Large intestine (tissue), 3 donors: Measurements from ENCODE around the gene SH3PXD2A. TPM values are rescaled to one million over a fixed set of nuclear protein-coding genes. Genes with fewer than 3 reads are reported as not detected.

Experiments
- DNase-seq, 2 donors: peaks; one replicate each; pipeline versions ENCODE4 v3.0.0 to v3.0.0-alpha.2; 2013
- H3K27ac ChIP-seq: one replicate; pipeline ENCODE4 v1.5.1; 2013; ENCODE audit warnings: low read length
- H3K27me3 ChIP-seq: 2 replicates; pipeline ENCODE4 v1.6.1; 2013; ENCODE audit warnings: low read length; ENCODE audit not compliant: control insufficient read depth, insufficient read depth
- H3K36me3 ChIP-seq: 2 replicates; pipeline ENCODE4 v1.6.1; 2013; ENCODE audit warnings: low read length; ENCODE audit not compliant: control insufficient read depth, insufficient read depth
- H3K4me1 ChIP-seq: one replicate; pipeline ENCODE4 v1.6.1; 2013; ENCODE audit warnings: low read length; ENCODE audit not compliant: control insufficient read depth, insufficient read depth
- H3K4me3 ChIP-seq: one replicate; pipeline ENCODE4 v1.5.1; 2013; ENCODE audit warnings: low read length
- H3K9me3 ChIP-seq: one replicate; pipeline ENCODE4 v1.6.1; 2013; ENCODE audit warnings: mild to moderate bottlenecking, low read depth, low read length, moderate library complexity; ENCODE audit not compliant: control insufficient read depth
- WGBS: methylation state at CpG from one replicate; pipeline ENCODE4 v1.1.5; 2013; ENCODE audit warnings: low lambda C conversion rate; ENCODE audit not compliant: insufficient coverage; 5-methylcytosine and 5-hydroxymethylcytosine counted together
- polyA plus RNA-seq: library from polyadenylated mRNA; unstranded; fragments of 120-200 nt; gene quantifications from one replicate; pipeline ENCODE4 v1.2.1, GENCODE V29; 2013

The SH3PXD2A gene
- polyA plus RNA-seq, 1 donor: 32.0 TPM

GRCh38 chr10:103564116-103564501 lies 291.3 kb downstream of the SH3PXD2A start:
- H3K9me3 ChIP-seq: peaks cover 3% of the 10 kb centered on the region
- no peak overlapping the region for H3K27ac ChIP-seq
- H3K4me3 ChIP-seq: no peak overlapping the region
- H3K4me1 ChIP-seq: peaks cover 14% of the 10 kb centered on the region
- DNase-seq: no peak
- no peaks in the 10 kb centered on the region for H3K36me3 ChIP-seq
- no peaks in the 10 kb centered on the region for H3K27me3 ChIP-seq
- no CpG with 5 or more reads among the region's 7 CpGs for WGBS

- no peak for DNase-seq
- Histone ChIP-seq H3K27ac (no peak overlapping the region), H3K4me3 (no peak overlapping the region), H3K27me3 (no peaks in the 10 kb centered on the region), H3K9me3 (peaks cover 3% of the 10 kb centered on the region), H3K4me1 (peaks cover 14% of the 10 kb centered on the region), H3K36me3 (no peaks in the 10 kb centered on the region)
- no CpG with 5 or more reads among the region's 7 CpGs for WGBS
These were observed 291.9 kb downstream of the SH3PXD2A start for GRCh38 chr10:103563231-103564115.

- Histone ChIP-seq H3K27ac (no peak overlapping the region), H3K36me3 (no peaks in the 10 kb centered on the region), H3K4me3 (no peak overlapping the region), H3K9me3 (peaks cover 3% of the 10 kb centered on the region), H3K27me3 (no peaks in the 10 kb centered on the region), H3K4me1 (peaks cover 12% of the 10 kb centered on the region)
- DNase-seq: no peak
- WGBS: no CpG with 5 or more reads among the region's 4 CpGs
These were observed 293.0 kb downstream of the SH3PXD2A start for GRCh38 chr10:103562383-103562782.

DNA sequence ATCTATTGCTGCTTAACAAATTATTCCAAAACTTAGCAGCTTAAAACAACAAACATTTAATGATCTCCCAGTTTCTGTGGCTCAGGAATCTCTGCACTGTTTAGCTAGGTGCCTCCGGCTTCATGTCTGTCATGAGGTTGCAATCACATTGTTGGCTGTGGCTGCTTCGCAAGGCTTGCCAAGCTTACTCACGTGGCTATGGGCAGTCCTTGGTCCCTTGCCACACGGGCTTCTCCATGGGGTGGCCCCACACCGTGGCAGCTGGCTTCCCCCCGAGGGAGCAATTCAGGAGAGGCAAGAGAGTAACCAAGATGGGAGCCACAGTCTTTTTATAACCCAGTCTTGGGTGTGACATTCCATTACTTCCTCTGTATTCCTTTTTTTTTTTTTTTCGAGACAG lies 294.5 kb downstream of the SH3PXD2A start:
- peaks cover 3% of the 10 kb centered on the region for H3K9me3 ChIP-seq
- DNase-seq: no peak
- H3K4me3 ChIP-seq: no peak overlapping the region
- H3K36me3 ChIP-seq: no peaks in the 10 kb centered on the region
- no CpG with 5 or more reads among the region's 7 CpGs for WGBS
- no peak overlapping the region for H3K27ac ChIP-seq
- H3K4me1 ChIP-seq: peaks cover 10% of the 10 kb centered on the region
- no peaks in the 10 kb centered on the region for H3K27me3 ChIP-seq

- no CpG with 5 or more reads among the region's 9 CpGs for WGBS
These were observed 295.6 kb downstream of the SH3PXD2A start for GRCh38 chr10:103559776-103560175.

GRCh38 chr10:103558911-103559310 lies 296.5 kb downstream of the SH3PXD2A start:
- Histone ChIP-seq H3K27ac (no peak overlapping the region), H3K36me3 (no peaks in the 10 kb centered on the region), H3K27me3 (no peaks in the 10 kb centered on the region), H3K4me1 (peaks cover 6% of the 10 kb centered on the region), H3K4me3 (no peak overlapping the region), H3K9me3 (peaks cover 3% of the 10 kb centered on the region)
- no peak for DNase-seq
- WGBS: no CpG with 5 or more reads among the region's 9 CpGs

More at GRCh38 chr10:103559776-103560175, 295.6 kb downstream of the SH3PXD2A start:
- peaks cover 10% of the 10 kb centered on the region for H3K4me1 ChIP-seq
- DNase-seq: no peak
- H3K27ac ChIP-seq: no peak overlapping the region
- no peaks in the 10 kb centered on the region for H3K27me3 ChIP-seq
- no peak overlapping the region for H3K4me3 ChIP-seq
- peaks cover 3% of the 10 kb centered on the region for H3K9me3 ChIP-seq
- no peaks in the 10 kb centered on the region for H3K36me3 ChIP-seq

DNA sequence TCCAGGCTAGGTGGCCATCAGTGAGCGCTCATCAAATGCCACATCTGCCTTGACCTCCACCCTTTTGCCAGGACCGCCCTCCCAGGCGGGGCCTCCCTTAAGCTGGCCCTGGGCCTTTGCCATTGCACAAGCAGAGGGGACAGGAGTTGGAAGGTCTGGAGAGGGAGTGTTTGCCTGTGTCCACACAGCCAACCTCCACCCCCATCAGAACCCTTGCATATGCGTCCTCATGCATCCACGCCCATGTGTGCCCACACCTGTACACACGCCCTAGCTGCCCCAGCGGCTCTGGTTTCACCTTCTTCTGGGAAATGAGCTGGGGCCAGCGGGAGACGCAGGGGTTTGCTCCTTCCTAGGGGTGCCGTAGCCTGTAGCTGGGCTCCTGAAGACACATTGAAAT lies 297.9 kb downstream of the SH3PXD2A start:
- no peak for DNase-seq
- Histone ChIP-seq H3K4me1 (peaks cover 6% of the 10 kb centered on the region), H3K36me3 (no peaks in the 10 kb centered on the region), H3K27me3 (no peaks in the 10 kb centered on the region), H3K9me3 (peaks cover 3% of the 10 kb centered on the region), H3K27ac (peak overlapping the region; percentile 19), H3K4me3 (no peak overlapping the region)
- WGBS: no CpG with 5 or more reads among the region's 10 CpGs

DNA sequence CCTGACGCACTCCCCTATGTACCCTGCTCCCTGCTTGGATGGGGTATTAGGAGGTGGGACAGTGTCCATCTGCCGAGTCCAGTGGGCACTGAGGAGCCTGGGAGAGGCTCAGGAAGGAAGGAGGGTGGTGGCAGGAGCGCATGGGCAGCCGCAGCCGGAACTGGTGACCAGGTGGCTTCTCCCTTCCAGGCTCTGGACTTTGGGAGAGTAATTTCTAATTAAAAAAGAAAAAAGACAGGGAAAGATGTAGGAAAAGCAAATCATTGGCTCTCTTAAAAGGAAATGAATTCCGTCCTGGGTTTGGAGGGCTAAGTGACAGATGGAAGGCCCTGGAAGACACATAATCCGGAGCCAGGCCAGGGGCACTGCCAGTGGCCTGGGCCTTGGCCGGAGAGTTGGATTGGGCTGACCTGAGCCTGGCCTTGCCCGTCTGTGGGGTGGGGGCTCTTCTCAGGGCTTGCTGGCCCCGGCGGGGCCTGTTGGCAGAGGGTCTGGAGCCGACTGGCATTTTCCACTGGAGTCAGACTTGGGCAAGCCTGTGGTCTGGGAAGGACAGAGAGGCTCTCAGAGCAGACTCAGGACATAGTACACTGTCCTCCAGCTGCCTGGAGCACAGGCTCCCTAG lies 298.9 kb downstream of the SH3PXD2A start:
- peak overlapping the region; percentile 23 for H3K27ac ChIP-seq
- H3K36me3 ChIP-seq: no peaks in the 10 kb centered on the region
- H3K4me1 ChIP-seq: peaks cover 6% of the 10 kb centered on the region
- 100% methylated on average over 2 of the region's 12 CpGs for WGBS
- no peaks in the 10 kb centered on the region for H3K27me3 ChIP-seq
- peaks cover 3% of the 10 kb centered on the region for H3K9me3 ChIP-seq
- DNase-seq: no peak
- peak overlapping the region; percentile 34 for H3K4me3 ChIP-seq

- Histone ChIP-seq H3K4me1 (peaks cover 6% of the 10 kb centered on the region), H3K27ac (peak overlapping the region; percentile 7), H3K4me3 (peak overlapping the region; percentile 34), H3K27me3 (no peaks in the 10 kb centered on the region), H3K36me3 (no peaks in the 10 kb centered on the region), H3K9me3 (no peaks in the 10 kb centered on the region)
- WGBS: no CpG with 5 or more reads among the region's 11 CpGs
- no peak for DNase-seq
These were observed 299.7 kb downstream of the SH3PXD2A start for GRCh38 chr10:103555712-103556111.

GRCh38 chr10:103555325-103555649 lies 300.1 kb downstream of the SH3PXD2A start:
- H3K4me1 ChIP-seq: peaks cover 6% of the 10 kb centered on the region
- peak overlapping the region; percentile 7 for H3K27ac ChIP-seq
- DNase-seq: no peak
- peak overlapping the region; percentile 34 for H3K4me3 ChIP-seq
- H3K36me3 ChIP-seq: no peaks in the 10 kb centered on the region
- WGBS: no CpG with 5 or more reads among the region's 18 CpGs
- H3K27me3 ChIP-seq: no peaks in the 10 kb centered on the region
- H3K9me3 ChIP-seq: no peaks in the 10 kb centered on the region
